DOHH2 (cell line): ENCODE data around the gene CEP68.
"Not testable (repeated sequence)": the region's sequence is repeated elsewhere in the genome, so short reads cannot be mapped to it uniquely, and the experiment has no call there.

Experiments used
- EZH2phosphoT487 ChIP-seq: fragments of 200-600 bp; sonication (generic); IDR thresholded peaks from 2 replicates; pipeline ENCODE4 v1.6.1; 2017; ENCODE audit warnings: borderline replicate concordance, mild to moderate bottlenecking, antibody characterized with exemption, low read length, moderate library complexity, mixed read lengths
- TF ChIP-seq, protein P1 (sequence below): fragments of 200-600 bp; sonication (generic); IDR thresholded peaks from one replicate; pipeline ENCODE4 v1.5.1; 2014; ENCODE audit warnings: antibody characterized with exemption, mild to moderate bottlenecking, low read depth, low read length; ENCODE audit not compliant: poor library complexity, severe bottlenecking

DNA sequence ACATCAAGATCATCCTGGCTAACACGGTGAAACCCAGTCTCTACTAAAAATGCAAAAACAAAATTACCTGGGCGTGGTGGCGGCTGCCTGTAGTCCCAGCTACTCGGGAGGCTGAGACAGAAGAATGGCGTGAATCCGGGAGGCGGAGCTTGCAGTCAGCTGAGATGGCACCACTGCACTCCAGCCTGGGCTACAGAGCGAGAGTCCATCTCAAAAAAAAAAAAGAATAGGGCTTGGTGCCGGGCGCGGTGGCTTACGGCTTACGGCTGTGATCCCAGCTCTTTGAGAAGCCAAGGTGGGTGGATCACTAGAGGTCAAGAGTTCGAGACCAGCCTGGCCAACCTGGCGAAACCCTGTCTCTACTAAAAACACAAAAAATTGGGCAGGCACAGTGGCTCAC, 76.7 kb downstream of the CEP68 start:
- TF ChIP-seq, protein P1, sequence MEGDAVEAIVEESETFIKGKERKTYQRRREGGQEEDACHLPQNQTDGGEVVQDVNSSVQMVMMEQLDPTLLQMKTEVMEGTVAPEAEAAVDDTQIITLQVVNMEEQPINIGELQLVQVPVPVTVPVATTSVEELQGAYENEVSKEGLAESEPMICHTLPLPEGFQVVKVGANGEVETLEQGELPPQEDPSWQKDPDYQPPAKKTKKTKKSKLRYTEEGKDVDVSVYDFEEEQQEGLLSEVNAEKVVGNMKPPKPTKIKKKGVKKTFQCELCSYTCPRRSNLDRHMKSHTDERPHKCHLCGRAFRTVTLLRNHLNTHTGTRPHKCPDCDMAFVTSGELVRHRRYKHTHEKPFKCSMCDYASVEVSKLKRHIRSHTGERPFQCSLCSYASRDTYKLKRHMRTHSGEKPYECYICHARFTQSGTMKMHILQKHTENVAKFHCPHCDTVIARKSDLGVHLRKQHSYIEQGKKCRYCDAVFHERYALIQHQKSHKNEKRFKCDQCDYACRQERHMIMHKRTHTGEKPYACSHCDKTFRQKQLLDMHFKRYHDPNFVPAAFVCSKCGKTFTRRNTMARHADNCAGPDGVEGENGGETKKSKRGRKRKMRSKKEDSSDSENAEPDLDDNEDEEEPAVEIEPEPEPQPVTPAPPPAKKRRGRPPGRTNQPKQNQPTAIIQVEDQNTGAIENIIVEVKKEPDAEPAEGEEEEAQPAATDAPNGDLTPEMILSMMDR, result not testable (repeated sequence)
- not testable (repeated sequence) for TF ChIP-seq EZH2phosphoT487
